A549 (cell line): ENCODE results near the gene SEC61B. TPM values are rescaled to one million over a fixed set of nuclear protein-coding genes. Genes with fewer than 3 reads are reported as not detected.
A peak's percentile ranks its signal among the peaks of the same experiment; 100 is the strongest.

Source experiments
- ATAC-seq, 2 experiments: fragments of 200-7000 bp in 1 of 2; fragments of >200 bp in 1 of 2; cut with Nextera tagmentation in 1 of 2; cut with Tn5 transposase in 1 of 2; 3 replicates each; pipeline versions ENCODE4 v1.8.0 to v1.9.1; 2018 to 2020; ENCODE audit warnings: mild to moderate bottlenecking in 1 of 2, moderate library complexity in 1 of 2
- CTCF ChIA-PET: fragments of 300-600 bp; sonication (Branson Sonifier 250); formaldehyde crosslinking; extraction: SDS; loops from one replicate; lab custom pipeline; 2021; ENCODE audit warnings: antibody characterized with exemption, inconsistent platforms; lab: Yijun Ruan, JAX
- POLR2A ChIA-PET: fragments of 350-600 bp; formaldehyde crosslinking; extraction: SDS; loops from one replicate; lab custom pipeline; 2021; ENCODE audit warnings: antibody characterized with exemption, inconsistent platforms; lab: Yijun Ruan, JAX
- DNase-seq, 2 experiments: peaks; one replicate each; pipeline versions ENCODE4 v3.0.0 to v3.0.0-alpha.2; 2011 to 2016; ENCODE audit warnings: low read depth in 1 of 2, low spot score in 1 of 2
- FAIRE-seq: peaks from 2 replicates; lab custom pipeline; 2011; peaks lifted over from hg19 to GRCh38; lab: Jason Lieb, UNC
- H3K27ac ChIP-seq, 2 experiments: fragments of >200 bp; sonication (Bioruptor Twin); formaldehyde crosslinking; 3 replicates each; pipeline ENCODE4 v1.5.1; 2016 to 2017
- H3K4me1 ChIP-seq: fragments of >200 bp; sonication (Bioruptor Twin); formaldehyde crosslinking; 3 replicates; pipeline ENCODE4 v1.6.1; 2016
- H3K4me2 ChIP-seq: fragments of >200 bp; sonication (Bioruptor Twin); formaldehyde crosslinking; 3 replicates; pipeline ENCODE4 v1.6.1; 2016
- H3K4me3 ChIP-seq: fragments of >200 bp; sonication (Bioruptor Twin); formaldehyde crosslinking; 3 replicates; pipeline ENCODE4 v1.5.1; 2016
- H3K9me3 ChIP-seq: fragments of >200 bp; sonication (Bioruptor Twin); formaldehyde crosslinking; 3 replicates; pipeline ENCODE4 v1.6.1; 2016
- BCL3 ChIP-seq: fragments of >200 bp; sonication (Bioruptor Twin); formaldehyde crosslinking; IDR thresholded peaks from 3 replicates; pipeline ENCODE4 v1.6.1; 2016
- CBX8 ChIP-seq: fragments of 200-600 bp; sonication (generic); IDR thresholded peaks from 2 replicates; pipeline ENCODE4 v1.6.1; 2016
- CEBPB ChIP-seq, 2 experiments: fragments of >200 bp in 1 of 2; sonication (Bioruptor Twin) in 1 of 2; formaldehyde crosslinking in 1 of 2; IDR thresholded peaks; 2 replicates each; pipeline ENCODE4 v1.6.1; 2012 to 2016
- EHF ChIP-seq: fragments of 250-450 bp; sonication (Bioruptor Pico); IDR thresholded peaks from 2 replicates; pipeline ENCODE4 v1.5.0; 2020; ENCODE audit warnings: mild to moderate bottlenecking
- ESRRA ChIP-seq: fragments of 150-350 bp; IDR thresholded peaks from 2 replicates; pipeline ENCODE4 v1.6.1; 2014; ENCODE audit warnings: mild to moderate bottlenecking, low read length, borderline replicate concordance
- FOXS1 ChIP-seq: fragments of 250-450 bp; sonication (Bioruptor Pico); IDR thresholded peaks from 2 replicates; pipeline ENCODE4 v1.5.0; 2020; ENCODE audit warnings: mild to moderate bottlenecking, moderate library complexity
- GATA3 ChIP-seq: IDR thresholded peaks from 2 replicates; pipeline ENCODE4 v1.6.1; 2012; ENCODE audit warnings: borderline replicate concordance
- HOXA7 ChIP-seq: fragments of 250-450 bp; sonication (Bioruptor Pico); IDR thresholded peaks from 2 replicates; pipeline ENCODE4 v1.5.0; 2020; ENCODE audit warnings: mild to moderate bottlenecking, moderate library complexity
- JUN ChIP-seq, 2 experiments: fragments of >200 bp; sonication (Bioruptor Twin); formaldehyde crosslinking; IDR thresholded peaks; 2 replicates in 1 of 2; 3 replicates in 1 of 2; pipeline ENCODE4 v1.6.1; 2016 to 2017
- KDM5A ChIP-seq: fragments of 200-600 bp; sonication (generic); IDR thresholded peaks from 2 replicates; pipeline ENCODE4 v1.6.1; 2016; ENCODE audit warnings: antibody characterized with exemption, mild to moderate bottlenecking
- MAFK ChIP-seq: fragments of 450-650 bp; IDR thresholded peaks from 2 replicates; pipeline ENCODE4 v1.6.1; 2014; ENCODE audit not compliant: partially characterized antibody
- MAX ChIP-seq: IDR thresholded peaks from 2 replicates; pipeline ENCODE4 v1.6.1; 2012
- MYC ChIP-seq: IDR thresholded peaks from 2 replicates; pipeline ENCODE4 v1.6.1; 2012; ENCODE audit warnings: mild to moderate bottlenecking, inconsistent platforms, low read length, improper control_type of control experiment, borderline replicate concordance
- PHF8 ChIP-seq: fragments of 200-600 bp; sonication (generic); IDR thresholded peaks from 2 replicates; pipeline ENCODE4 v1.6.1; 2016; ENCODE audit warnings: low read depth, mild to moderate bottlenecking, antibody characterized with exemption, moderate library complexity, borderline replicate concordance
- POLR2A ChIP-seq: IDR thresholded peaks from 2 replicates; pipeline ENCODE4 v1.6.1; 2012; ENCODE audit warnings: mild to moderate bottlenecking, low read length
- POLR2AphosphoS2 ChIP-seq: conservative IDR thresholded peaks from 2 replicates; pipeline ENCODE4 v1.6.1; 2012; ENCODE audit warnings: low read length, improper control_type of control experiment, inconsistent platforms
- RAD21 ChIP-seq, 2 experiments: fragments of >200 bp in 1 of 2; sonication (Bioruptor Twin) in 1 of 2; formaldehyde crosslinking in 1 of 2; IDR thresholded peaks in 1 of 2; conservative IDR thresholded peaks in 1 of 2; 2 replicates in 1 of 2; 3 replicates in 1 of 2; pipeline ENCODE4 v1.6.1; 2012 to 2018; ENCODE audit warnings: inconsistent platforms in 1 of 2
- RCOR1 ChIP-seq: fragments of 150-350 bp; IDR thresholded peaks from 2 replicates; pipeline ENCODE4 v1.6.1; 2014; ENCODE audit warnings: antibody characterized with exemption, low read length, low read depth
- SREBF2 ChIP-seq: fragments of 450-650 bp; IDR thresholded peaks from 2 replicates; pipeline ENCODE4 v1.6.1; 2014; ENCODE audit warnings: mild to moderate bottlenecking, moderate library complexity
- ZNF302 ChIP-seq: fragments of 250-450 bp; sonication (Bioruptor Pico); IDR thresholded peaks from 2 replicates; pipeline ENCODE4 v1.9.0; 2021; ENCODE audit warnings: inconsistent platforms, mild to moderate bottlenecking, moderate library complexity
- WGBS: methylation state at CpG from one replicate; pipeline ENCODE4 v1.1.6; 2017; ENCODE audit errors: missing lambda C conversion rate; 5-methylcytosine and 5-hydroxymethylcytosine counted together
- polyA minus RNA-seq: library from RNA; depleted of rRNA, polyadenylated mRNA; stranded (reverse); fragments of >200 nt; gene quantifications from 2 replicates; pipeline ENCODE4 v1.2.3, GENCODE V29; 2011; rRNA and poly(A)+ RNA removed
- polyA plus RNA-seq, 4 experiments: library from polyadenylated mRNA; depleted of rRNA in 3 of 4; stranded (reverse); fragments of >200 nt; fragmentation: RNase III in 1 of 4; extraction: RNeasy Plus Mini Kit Qiagen cat#74134 plus additional on column Dnase treatment in 1 of 4; gene quantifications; 2 replicates in 3 of 4; 3 replicates in 1 of 4; pipeline ENCODE4 v1.2.3, GENCODE V29; 2011 to 2017
- TF ChIP-seq, protein P1 (sequence below): IDR thresholded peaks from 2 replicates; pipeline ENCODE4 v1.6.1; 2012
- TF ChIP-seq, protein P2 (sequence below): IDR thresholded peaks from 2 replicates; pipeline ENCODE4 v1.6.1; 2012; ENCODE audit warnings: low read depth, borderline replicate concordance

SEC61B gene
- polyA plus RNA-seq (2011; rRNA removed) (190 and 194 TPM in 2 replicates), polyA plus RNA-seq (2017; fragmentation: RNase III; extraction: RNeasy Plus Mini Kit Qiagen cat#74134 plus additional on column Dnase treatment) (274 to 284 TPM (median 275 TPM) in 3 replicates), polyA minus RNA-seq (35.7 and 38.6 TPM in 2 replicates)
- polyA plus RNA-seq (2012; cell fraction: cytosol; rRNA removed) = 183 and 195 TPM in 2 replicates
- polyA plus RNA-seq (2012; cell fraction: nucleus; rRNA removed) = 109 and 147 TPM in 2 replicates

DNA sequence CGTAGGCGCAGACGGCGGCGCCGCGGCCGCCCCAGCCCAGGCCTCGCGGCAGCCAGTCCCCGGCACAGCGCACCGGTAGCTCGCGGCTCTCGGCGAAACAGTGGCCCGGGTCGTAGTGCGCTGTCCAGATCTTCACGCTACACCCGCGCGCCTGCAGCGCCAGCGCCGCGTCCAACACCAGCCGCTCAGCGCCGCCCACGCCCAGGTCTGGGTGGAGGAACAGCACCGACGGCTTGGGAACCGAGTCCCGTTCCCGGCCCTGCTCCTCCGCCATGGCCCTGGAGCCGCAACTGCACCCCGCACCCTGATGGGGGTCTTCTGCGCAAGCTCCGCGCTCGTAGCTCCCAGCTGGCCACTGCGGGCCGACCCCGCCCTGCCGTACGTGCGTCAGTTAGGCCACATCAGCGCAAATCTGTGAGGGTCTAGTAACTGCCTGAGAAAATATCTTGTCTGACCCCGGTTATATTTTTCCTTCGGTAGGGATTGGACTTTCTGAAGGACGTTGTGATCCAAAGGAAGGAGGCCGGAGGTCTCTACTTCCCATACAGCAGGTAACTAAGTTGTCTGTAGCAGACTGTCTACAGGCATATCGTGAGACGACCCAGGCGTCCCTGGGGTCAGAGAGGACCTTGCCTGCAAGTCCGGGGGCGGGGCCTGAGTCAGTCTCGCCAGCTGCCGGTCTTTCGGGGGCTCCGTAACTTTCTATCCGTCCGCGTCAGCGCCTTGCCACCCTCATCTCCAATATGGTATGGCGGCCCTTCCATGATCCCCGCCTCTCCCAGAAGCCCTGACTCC lies at the start of gene SEC61B, which contains the start of gene ALG2:
TSS of gene SEC61B (plus strand) at position 662 of the 795 bp plus-strand sequence. CDS start at position 744, 82 bp downstream.
TSS of gene ALG2 (minus strand) at position 322 of the 795 bp plus-strand sequence. CDS start at position 274, 48 bp downstream.
- peak; percentile 94 to 95 for DNase-seq
- peak; percentile 97 to 98 for ATAC-seq
- Histone ChIP-seq H3K4me1 (peaks cover 20% of the 10 kb centered on the region), H3K4me3 (peak within 1 kb of the TSS; percentile 82), H3K4me2 (peak within 1 kb of the TSS; percentile 76), H3K9me3 (no peaks in the 10 kb centered on the region), H3K27ac (peak within 1 kb of the TSS; percentile 91)
- TF ChIP-seq, protein P1, sequence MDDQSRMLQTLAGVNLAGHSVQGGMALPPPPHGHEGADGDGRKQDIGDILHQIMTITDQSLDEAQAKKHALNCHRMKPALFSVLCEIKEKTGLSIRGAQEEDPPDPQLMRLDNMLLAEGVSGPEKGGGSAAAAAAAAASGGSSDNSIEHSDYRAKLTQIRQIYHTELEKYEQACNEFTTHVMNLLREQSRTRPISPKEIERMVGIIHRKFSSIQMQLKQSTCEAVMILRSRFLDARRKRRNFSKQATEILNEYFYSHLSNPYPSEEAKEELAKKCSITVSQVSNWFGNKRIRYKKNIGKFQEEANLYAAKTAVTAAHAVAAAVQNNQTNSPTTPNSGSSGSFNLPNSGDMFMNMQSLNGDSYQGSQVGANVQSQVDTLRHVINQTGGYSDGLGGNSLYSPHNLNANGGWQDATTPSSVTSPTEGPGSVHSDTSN = peak; percentile 69
- TF ChIP-seq MYC (peak; percentile 54; the same call in 1 of the 2 replicates), RCOR1 (no peak), CEBPB (IDR thresholded peaks at IDR 0.05) (0 out of 4 replicates have a peak, but pooled peaks of 1 of the 2 experiments have one; percentile 22), ESRRA (no peak), FOXS1 (no peak), POLR2AphosphoS2 (no peak), BCL3 (0 out of 3 replicates have a peak, but pooled peaks have one; percentile 46), SREBF2 (no peak), CBX8 (no peak), JUN (IDR thresholded peaks at IDR 0.05) (peak; percentile 96), MAX (peak; percentile 49), POLR2A (peak; percentile 97), GATA3 (0 out of 2 replicates have a peak, but pooled peaks have one; percentile 32), PHF8 (peak; percentile 83), EHF (no peak), MAFK (peak; percentile 87), RAD21 (conservative IDR thresholded peaks at IDR 0.05 in 1 of 2, IDR thresholded peaks at IDR 0.05 in 1 of 2) (no peak)
- TF ChIP-seq, protein P2, sequence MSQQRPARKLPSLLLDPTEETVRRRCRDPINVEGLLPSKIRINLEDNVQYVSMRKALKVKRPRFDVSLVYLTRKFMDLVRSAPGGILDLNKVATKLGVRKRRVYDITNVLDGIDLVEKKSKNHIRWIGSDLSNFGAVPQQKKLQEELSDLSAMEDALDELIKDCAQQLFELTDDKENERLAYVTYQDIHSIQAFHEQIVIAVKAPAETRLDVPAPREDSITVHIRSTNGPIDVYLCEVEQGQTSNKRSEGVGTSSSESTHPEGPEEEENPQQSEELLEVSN = no peak; the same call in 1 of the 2 replicates
- CTCF ChIA-PET = interaction anchor here (0.6 to 2.2 kb wide), 7 partner anchors 10 to 1155 kb away, joined by 3 to 14 read pairs (median 3); no protein-coding TSS in a partner anchor
- WGBS = 1% methylated on average over 35 of the region's 70 CpGs
- no peak for FAIRE-seq
- POLR2A ChIA-PET = interaction anchor here (0.5 to 1.8 kb wide), 11 partner anchors 9 to 1207 kb away, joined by 3 to 11 read pairs (median 6); no protein-coding TSS in a partner anchor

- Histone ChIP-seq H3K4me2 (no peak overlapping the region), H3K27ac (no peak overlapping the region), H3K4me1 (no peaks in the 10 kb centered on the region), H3K4me3 (no peak overlapping the region), H3K9me3 (no peaks in the 10 kb centered on the region)
- POLR2A ChIA-PET = no interaction called here
- ATAC-seq (no peak), DNase-seq (no peak), FAIRE-seq (peak; percentile 36)
- TF ChIP-seq KDM5A (no peak), ZNF302 (CRISPR knock-in tag) (no peak), HOXA7 (no peak)
- CTCF ChIA-PET = interaction anchor here (1.1 to 6.8 kb wide), 4 partner anchors 10 to 31 kb away, joined by 3 to 59 read pairs (median 13); no protein-coding TSS in a partner anchor
- WGBS = 54% methylated on average over 10 of the region's 10 CpGs
Observed at GRCh38 chr9:99173570-99174504, 48.2 kb upstream of the SEC61B start.
